ENCODE results near the gene CALR.

CALR gene

GRCh38 chr19:12936582-12936981, 1.8 kb upstream of the CALR start:
- TF ChIP-seq CTCF (IDR thresholded peaks at IDR 0.05; ENCODE audit: low read depth, low read length), result no peak
- DNase-seq (ENCODE audit: extremely low read depth, low read depth), result no peak

GRCh38 chr19:12937093-12937926, 1.1 kb upstream of the CALR start:
- no peak for DNase-seq (ENCODE audit: extremely low read depth, low read depth)
- no peak for TF ChIP-seq CTCF (IDR thresholded peaks at IDR 0.05; ENCODE audit: low read depth, low read length)

GRCh38 chr19:12938779-12939601, 581 bp downstream of the CALR start:
- TF ChIP-seq CTCF (IDR thresholded peaks at IDR 0.05; ENCODE audit: low read depth, low read length), result peak; percentile 11
- no peak for DNase-seq (ENCODE audit: extremely low read depth, low read depth)

GRCh38 chr19:12939975-12940423, 1.6 kb downstream of the CALR start:
- no peak for TF ChIP-seq CTCF (IDR thresholded peaks at IDR 0.05; ENCODE audit: low read depth, low read length)
- DNase-seq (ENCODE audit: extremely low read depth, low read depth), result no peak

GRCh38 chr19:12940897-12941296, 2.5 kb downstream of the CALR start:
- no peak for DNase-seq (ENCODE audit: extremely low read depth, low read depth)
- TF ChIP-seq CTCF (IDR thresholded peaks at IDR 0.05; ENCODE audit: low read depth, low read length), result no peak

- TF ChIP-seq CTCF (IDR thresholded peaks at IDR 0.05; ENCODE audit: low read depth, low read length), result no peak
- no peak for DNase-seq (ENCODE audit: extremely low read depth, low read depth)
Observed at GRCh38 chr19:12943437-12944044, 5.1 kb downstream of the CALR start.
